ENCODE data around the gene ANAPC7.
"Not testable (repeated sequence)": the region's sequence is repeated elsewhere in the genome, so short reads cannot be mapped to it uniquely, and the experiment has no call there.

ANAPC7 gene

GRCh38 chr12:110436231-110436630 lies 32.7 kb upstream of the ANAPC7 start:
- Histone ChIP-seq H2AFZ (no peak overlapping the region), H3K79me2 (no peaks in the 10 kb centered on the region), H3K36me3 (ENCODE audit: control insufficient read depth, insufficient read depth, low read length) (no peaks in the 10 kb centered on the region), H3K4me1 (no peaks in the 10 kb centered on the region), H3K4me3 (ENCODE audit: low read depth, low read length) (no peak overlapping the region), H3K4me2 (ENCODE audit: low read length) (no peak overlapping the region), H3K9me3 (ENCODE audit: control insufficient read depth, low read length) (no peaks in the 10 kb centered on the region), H3K27ac (no peak overlapping the region), H3K27me3 (ENCODE audit: control insufficient read depth, insufficient read depth, low read length) (no peaks in the 10 kb centered on the region), H3K9ac (no peak overlapping the region)
- no peak for TF ChIP-seq CTCF (IDR thresholded peaks at IDR 0.05)

- Histone ChIP-seq H3K4me2 (ENCODE audit: low read length) (peak overlapping the region; percentile 58), H3K4me1 (no peaks in the 10 kb centered on the region), H3K4me3 (ENCODE audit: low read depth, low read length) (no peak overlapping the region), H3K27ac (no peak overlapping the region), H2AFZ (peak overlapping the region; percentile 78), H3K36me3 (ENCODE audit: control insufficient read depth, insufficient read depth, low read length) (no peaks in the 10 kb centered on the region), H3K9ac (no peak overlapping the region), H3K79me2 (no peaks in the 10 kb centered on the region), H3K27me3 (ENCODE audit: control insufficient read depth, insufficient read depth, low read length) (no peaks in the 10 kb centered on the region), H3K9me3 (ENCODE audit: control insufficient read depth, low read length) (no peaks in the 10 kb centered on the region)
- no peak for TF ChIP-seq CTCF (IDR thresholded peaks at IDR 0.05)
These were observed 28.6 kb upstream of the ANAPC7 start for GRCh38 chr12:110431957-110432587.

GRCh38 chr12:110429676-110430075 lies 26.2 kb upstream of the ANAPC7 start:
- not testable (repeated sequence) for H3K27me3 ChIP-seq (ENCODE audit: control insufficient read depth, insufficient read depth, low read length); H3K4me1 ChIP-seq; H3K9ac ChIP-seq; H3K4me2 ChIP-seq (ENCODE audit: low read length); H3K9me3 ChIP-seq (ENCODE audit: control insufficient read depth, low read length); H3K79me2 ChIP-seq; H3K27ac ChIP-seq; H2AFZ ChIP-seq; H3K36me3 ChIP-seq (ENCODE audit: control insufficient read depth, insufficient read depth, low read length); H3K4me3 ChIP-seq (ENCODE audit: low read depth, low read length)

- no peak for TF ChIP-seq CTCF (IDR thresholded peaks at IDR 0.05)
- no peak overlapping the region for H3K4me3 ChIP-seq (ENCODE audit: low read depth, low read length)
- no peaks in the 10 kb centered on the region for H3K27me3 ChIP-seq (ENCODE audit: control insufficient read depth, insufficient read depth, low read length)
- no peaks in the 10 kb centered on the region for H3K36me3 ChIP-seq (ENCODE audit: control insufficient read depth, insufficient read depth, low read length)
- H3K4me2 ChIP-seq (ENCODE audit: low read length): no peak overlapping the region
- no peak overlapping the region for H3K27ac ChIP-seq
- no peaks in the 10 kb centered on the region for H3K79me2 ChIP-seq
- H2AFZ ChIP-seq: no peak overlapping the region
- H3K9ac ChIP-seq: no peak overlapping the region
- H3K4me1 ChIP-seq: no peaks in the 10 kb centered on the region
- no peaks in the 10 kb centered on the region for H3K9me3 ChIP-seq (ENCODE audit: control insufficient read depth, low read length)
These were observed 22.9 kb upstream of the ANAPC7 start for GRCh38 chr12:110426406-110426805.

- H3K27ac ChIP-seq: no peak overlapping the region
- H3K4me3 ChIP-seq (ENCODE audit: low read depth, low read length): no peak overlapping the region
These were observed 20.7 kb upstream of the ANAPC7 start for GRCh38 chr12:110424237-110424636.

More at GRCh38 chr12:110424237-110424636, 20.7 kb upstream of the ANAPC7 start:
- Histone ChIP-seq H2AFZ (no peak overlapping the region), H3K4me2 (ENCODE audit: low read length) (no peak overlapping the region), H3K9ac (no peak overlapping the region), H3K4me1 (no peaks in the 10 kb centered on the region), H3K9me3 (ENCODE audit: control insufficient read depth, low read length) (no peaks in the 10 kb centered on the region), H3K79me2 (no peaks in the 10 kb centered on the region), H3K27me3 (ENCODE audit: control insufficient read depth, insufficient read depth, low read length) (no peaks in the 10 kb centered on the region), H3K36me3 (ENCODE audit: control insufficient read depth, insufficient read depth, low read length) (no peaks in the 10 kb centered on the region)
- no peak for TF ChIP-seq CTCF (IDR thresholded peaks at IDR 0.05)
